Right atrium auricular region (tissue), 2 donors: Measurements from ENCODE around the gene GRIP2. TPM values are rescaled to one million over a fixed set of nuclear protein-coding genes. Genes with fewer than 3 reads are reported as not detected.

ENCODE experiments used
- DNase-seq: peaks from one replicate; pipeline ENCODE4 v3.0.0-alpha.2; 2019; ENCODE audit warnings: low spot score
- H3K27ac ChIP-seq, 2 donors: fragments of 200-600 bp; sonication (generic); 1 replicate in 1 of 2; 2 replicates in 1 of 2; pipeline ENCODE4 v1.5.1; 2016 to 2019
- H3K27me3 ChIP-seq, 2 donors: fragments of 200-600 bp; sonication (generic); one replicate each; pipeline versions ENCODE4 v1.5.1 to v1.6.0; 2017 to 2019
- H3K36me3 ChIP-seq: fragments of 200-600 bp; sonication (generic); one replicate; pipeline ENCODE4 v1.5.1; 2016
- H3K4me1 ChIP-seq, 2 donors: fragments of 200-600 bp; sonication (generic); one replicate each; pipeline versions ENCODE4 v1.5.1 to v1.6.0; 2017 to 2019
- H3K4me3 ChIP-seq, 2 donors: fragments of 200-600 bp; sonication (generic); 1 replicate in 1 of 2; 2 replicates in 1 of 2; pipeline ENCODE4 v1.5.1; 2017 to 2019; ENCODE audit warnings: mild to moderate bottlenecking in 1 of 2, moderate library complexity in 1 of 2
- H3K9me3 ChIP-seq, 2 donors: fragments of 200-600 bp; sonication (generic); one replicate each; pipeline ENCODE4 v1.5.1; 2019
- total RNA-seq, 2 donors: library from RNA; depleted of rRNA; stranded (reverse); fragments of >200 nt; gene quantifications; one replicate each; pipeline ENCODE4 v1.1.0, GENCODE V29; 2016
- TF ChIP-seq, protein P1 (sequence below), 2 donors: fragments of 200-600 bp; sonication (generic); IDR thresholded peaks; one replicate each; pipeline ENCODE4 v1.5.1; 2019; ENCODE audit warnings: antibody characterized with exemption in 2 of 2

Gene GRIP2
- total RNA-seq, 2 donors from 2014 or later, result 7.1 to 13.2 TPM

DNA sequence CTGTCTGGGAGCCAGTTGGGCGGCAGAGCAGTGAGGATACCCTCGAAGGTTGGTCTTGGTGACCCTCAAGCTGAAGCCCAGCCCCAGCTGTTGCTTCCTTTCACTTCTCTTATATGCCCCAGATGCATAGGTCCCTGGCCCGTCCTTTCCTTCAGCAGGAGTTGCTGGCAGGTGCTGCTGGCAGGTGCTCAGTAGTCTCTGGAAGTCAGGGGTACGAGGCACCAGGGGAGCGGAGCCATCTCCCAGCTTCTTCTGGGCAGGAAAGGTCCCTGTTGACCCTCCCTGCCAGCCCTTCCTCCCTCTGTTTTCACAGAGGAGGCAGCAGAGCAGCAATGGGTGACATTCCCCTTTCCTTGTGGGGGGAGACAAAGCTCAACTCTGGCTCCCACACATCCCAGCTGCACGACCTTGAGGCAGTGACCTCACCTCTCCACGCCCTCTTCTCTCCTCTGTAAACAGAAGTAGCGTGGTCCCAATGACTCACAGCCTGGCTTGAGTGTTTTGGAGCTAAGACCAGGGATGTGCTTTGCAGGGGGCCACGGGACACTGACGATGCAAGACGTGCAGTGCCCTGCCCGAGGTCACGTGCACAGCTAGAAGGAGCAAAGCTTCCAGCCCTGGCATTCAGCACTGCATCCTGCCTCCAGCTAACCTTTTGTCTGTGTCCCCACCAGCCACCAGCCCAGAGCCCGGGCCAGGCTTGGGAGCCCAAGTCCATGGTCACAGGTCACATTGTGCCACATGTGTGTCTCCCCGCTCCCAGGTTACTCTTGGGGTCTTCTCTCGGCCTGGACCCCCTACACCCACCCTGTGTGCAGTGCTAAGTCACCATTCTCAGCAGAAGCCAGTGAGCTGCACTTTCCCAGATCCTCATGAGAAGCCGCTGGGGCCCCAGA is 88.0 kb downstream of the GRIP2 start:
- H3K9me3 ChIP-seq, result no peaks in the 10 kb centered on the region
- no peak overlapping the region for H3K4me3 ChIP-seq
- peaks cover 0 to 51% of the 10 kb centered on the region in 2 donors for H3K4me1 ChIP-seq
- DNase-seq, result peak; percentile 78
- TF ChIP-seq, protein P1, sequence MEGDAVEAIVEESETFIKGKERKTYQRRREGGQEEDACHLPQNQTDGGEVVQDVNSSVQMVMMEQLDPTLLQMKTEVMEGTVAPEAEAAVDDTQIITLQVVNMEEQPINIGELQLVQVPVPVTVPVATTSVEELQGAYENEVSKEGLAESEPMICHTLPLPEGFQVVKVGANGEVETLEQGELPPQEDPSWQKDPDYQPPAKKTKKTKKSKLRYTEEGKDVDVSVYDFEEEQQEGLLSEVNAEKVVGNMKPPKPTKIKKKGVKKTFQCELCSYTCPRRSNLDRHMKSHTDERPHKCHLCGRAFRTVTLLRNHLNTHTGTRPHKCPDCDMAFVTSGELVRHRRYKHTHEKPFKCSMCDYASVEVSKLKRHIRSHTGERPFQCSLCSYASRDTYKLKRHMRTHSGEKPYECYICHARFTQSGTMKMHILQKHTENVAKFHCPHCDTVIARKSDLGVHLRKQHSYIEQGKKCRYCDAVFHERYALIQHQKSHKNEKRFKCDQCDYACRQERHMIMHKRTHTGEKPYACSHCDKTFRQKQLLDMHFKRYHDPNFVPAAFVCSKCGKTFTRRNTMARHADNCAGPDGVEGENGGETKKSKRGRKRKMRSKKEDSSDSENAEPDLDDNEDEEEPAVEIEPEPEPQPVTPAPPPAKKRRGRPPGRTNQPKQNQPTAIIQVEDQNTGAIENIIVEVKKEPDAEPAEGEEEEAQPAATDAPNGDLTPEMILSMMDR (IDR thresholded peaks at IDR 0.05), result no peak
- peaks cover 34% of the 10 kb centered on the region for H3K36me3 ChIP-seq
- H3K27ac ChIP-seq, result peak overlapping the region; percentile 80 to 82
- no peaks in the 10 kb centered on the region for H3K27me3 ChIP-seq

DNA sequence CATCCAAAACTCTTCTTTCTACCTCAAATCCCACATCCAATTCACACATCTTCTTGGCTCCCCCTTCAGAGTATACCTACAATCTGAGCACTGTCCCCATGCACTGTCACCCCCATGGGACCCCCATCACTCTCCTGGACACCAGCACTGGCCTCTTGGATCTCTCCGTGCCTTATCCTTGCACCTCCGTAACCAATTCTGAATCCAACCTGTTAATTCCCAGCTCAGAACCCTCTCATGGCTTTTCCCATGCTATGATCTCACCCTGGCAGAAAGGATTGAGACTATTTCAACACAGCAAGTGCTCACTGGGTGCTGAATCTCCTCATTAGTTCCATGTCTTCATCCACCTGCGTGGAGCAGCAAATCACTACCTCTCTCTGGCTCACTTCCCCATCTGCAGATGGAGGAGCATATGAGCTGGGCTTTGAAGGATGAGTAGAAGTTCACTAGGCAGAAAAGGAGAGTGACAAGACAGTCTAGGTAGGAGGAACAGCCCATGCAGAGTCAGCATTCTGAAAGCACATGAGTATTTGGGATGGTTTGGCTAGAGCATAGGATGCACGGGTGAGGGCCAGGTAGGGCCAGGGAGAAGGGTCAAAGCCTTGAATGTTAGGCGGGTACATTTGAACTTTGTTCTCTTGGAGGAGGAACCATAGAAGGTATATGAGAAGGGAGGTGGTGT is 89.1 kb downstream of the GRIP2 start:
- peaks cover 44% of the 10 kb centered on the region for H3K36me3 ChIP-seq
- TF ChIP-seq, protein P1 (IDR thresholded peaks at IDR 0.05), result no peak
- H3K4me1 ChIP-seq, result peaks cover 0 to 49% of the 10 kb centered on the region in 2 donors
- no peaks in the 10 kb centered on the region for H3K27me3 ChIP-seq
- no peaks in the 10 kb centered on the region for H3K9me3 ChIP-seq
- H3K4me3 ChIP-seq, result no peak overlapping the region
- DNase-seq, result no peak
- H3K27ac ChIP-seq, result peak overlapping the region in 1 of 2 donors; percentile 80

DNA sequence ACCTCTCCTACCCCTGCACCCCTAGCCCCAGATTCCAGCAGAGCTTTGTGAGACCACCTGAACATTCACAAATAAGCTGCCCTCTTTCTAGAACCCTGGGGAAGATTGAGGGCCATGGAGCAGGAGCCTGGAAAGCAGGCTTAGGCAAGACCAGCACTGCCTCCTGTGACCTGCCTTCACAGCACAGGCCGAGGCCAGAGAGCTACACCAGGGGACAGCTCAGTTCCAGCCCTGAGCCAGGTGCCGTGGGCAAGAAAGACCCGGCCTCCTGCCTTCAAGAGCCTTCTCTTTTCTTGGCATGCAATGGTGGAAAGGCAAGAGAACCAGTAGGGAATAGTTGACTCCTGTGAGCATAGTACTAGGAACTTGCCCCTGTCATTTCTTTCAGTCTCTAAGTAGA is 89.6 kb downstream of the GRIP2 start:
- TF ChIP-seq, protein P1 (IDR thresholded peaks at IDR 0.05), result no peak
- H3K36me3 ChIP-seq, result peaks cover 49% of the 10 kb centered on the region
- H3K4me1 ChIP-seq, result peaks cover 0 to 43% of the 10 kb centered on the region in 2 donors
- H3K27ac ChIP-seq, result no peak overlapping the region
- H3K9me3 ChIP-seq, result no peaks in the 10 kb centered on the region
- DNase-seq, result no peak
- no peak overlapping the region for H3K4me3 ChIP-seq
- no peaks in the 10 kb centered on the region for H3K27me3 ChIP-seq

DNA sequence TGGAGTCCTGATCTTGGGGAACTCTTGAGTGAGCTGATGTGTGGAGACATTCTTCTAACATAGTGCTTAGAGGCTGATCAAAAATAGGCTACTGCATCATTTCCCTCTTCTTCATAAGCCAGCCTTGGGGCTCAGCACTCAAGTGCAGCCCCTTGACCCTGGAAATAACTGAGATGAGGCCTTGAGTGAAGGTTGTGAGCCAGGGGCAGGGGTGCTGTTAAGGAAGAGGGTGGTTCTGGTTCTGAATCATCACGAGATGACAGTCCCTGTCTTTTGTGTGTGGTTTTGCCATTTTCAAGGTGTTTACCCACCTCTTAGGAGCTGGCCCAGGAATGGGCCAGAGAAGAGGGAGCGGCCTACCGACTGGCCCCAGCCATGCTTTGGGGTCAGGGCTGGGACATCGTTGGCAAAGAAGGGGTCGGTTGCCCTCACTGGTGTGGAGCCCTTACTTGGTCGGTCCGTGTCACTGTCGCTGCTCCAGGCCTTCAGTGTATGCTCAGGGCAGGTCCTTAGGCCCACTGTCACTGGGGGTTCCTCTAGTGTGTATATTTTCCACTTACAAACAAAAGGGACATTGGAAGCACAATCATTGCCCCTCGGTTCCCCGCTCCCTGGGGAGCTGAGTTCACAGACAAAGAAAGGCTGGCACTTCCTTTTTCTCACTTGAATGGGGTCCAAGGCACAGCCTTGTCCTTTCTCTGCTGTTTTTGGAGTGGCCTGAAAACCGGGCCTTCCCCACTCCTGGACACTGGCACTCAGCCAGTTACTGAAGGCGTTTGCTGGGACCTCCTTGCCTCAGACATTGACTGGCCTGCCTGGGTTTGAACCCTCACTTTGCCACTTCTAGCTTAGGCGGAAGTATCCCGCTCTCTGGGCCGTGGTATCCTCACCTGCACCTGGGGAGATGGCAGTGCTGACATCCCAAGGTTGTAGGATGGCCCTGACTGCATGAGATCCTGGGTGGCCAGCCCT is 91.1 kb downstream of the GRIP2 start:
- DNase-seq, result no peak
- TF ChIP-seq, protein P1 (IDR thresholded peaks at IDR 0.05), result no peak
- no peaks in the 10 kb centered on the region for H3K9me3 ChIP-seq
- no peak overlapping the region for H3K4me3 ChIP-seq
- peaks cover 0 to 29% of the 10 kb centered on the region in 2 donors for H3K4me1 ChIP-seq
- H3K36me3 ChIP-seq, result peaks cover 44% of the 10 kb centered on the region
- no peak overlapping the region for H3K27ac ChIP-seq
- H3K27me3 ChIP-seq, result no peaks in the 10 kb centered on the region

DNA sequence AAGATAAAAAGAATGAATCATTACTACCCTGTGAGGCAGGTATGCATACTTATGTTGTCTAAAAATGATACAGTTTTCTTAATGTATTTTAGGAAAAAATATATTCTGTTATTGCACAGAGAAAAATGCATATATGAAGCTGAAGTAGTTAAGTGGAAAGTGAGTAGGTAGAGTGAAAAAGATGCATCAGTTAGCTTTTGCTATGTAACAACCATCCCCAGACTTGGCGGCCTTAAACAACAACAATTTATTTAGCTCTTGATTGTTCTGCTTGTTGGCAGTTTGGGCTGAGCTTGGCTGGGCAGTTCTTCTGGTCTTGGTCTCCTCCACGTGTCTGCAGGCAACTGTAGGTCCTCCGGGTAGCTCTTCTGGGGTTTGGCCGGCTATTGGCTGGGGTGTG is 92.1 kb downstream of the GRIP2 start:
- Histone ChIP-seq H3K27ac (no peak overlapping the region), H3K27me3 (no peaks in the 10 kb centered on the region), H3K4me3 (no peak overlapping the region), H3K9me3 (no peaks in the 10 kb centered on the region), H3K36me3 (peaks cover 50% of the 10 kb centered on the region), H3K4me1 (peaks cover 0 to 19% of the 10 kb centered on the region in 2 donors)
- no peak for DNase-seq
- TF ChIP-seq, protein P1 (IDR thresholded peaks at IDR 0.05), result no peak
